SK-N-SH (cell line): ENCODE data around the gene ROMO1. TPM values are rescaled to one million over a fixed set of nuclear protein-coding genes. Genes with fewer than 3 reads are reported as not detected.

Source experiments
- CTCF ChIA-PET: fragments of 300-600, 350-600 bp; formaldehyde crosslinking; extraction: SDS; loops from one replicate; lab custom pipeline; 2021; lab: Yijun Ruan, JAX
- POLR2A ChIA-PET: fragments of 350-600 bp; sonication (Branson Sonifier 250); formaldehyde crosslinking; extraction: SDS; loops from one replicate; lab custom pipeline; 2020; ENCODE audit warnings: antibody characterized with exemption, inconsistent platforms; lab: Yijun Ruan, JAX
- DNase-seq: peaks from one replicate; pipeline ENCODE4 v3.0.0; 2012
- H2AFZ ChIP-seq: fragments of 200-600 bp; sonication (generic); 2 replicates; pipeline ENCODE4 v1.8.1; 2016; ENCODE audit warnings: antibody characterized with exemption, mild to moderate bottlenecking, low read depth
- H3F3A ChIP-seq: fragments of 200-600 bp; sonication (generic); replicated peaks from 2 replicates; pipeline ENCODE3; 2016; ENCODE audit warnings: antibody characterized with exemption, mild to moderate bottlenecking; ENCODE audit not compliant: insufficient read depth
- H3K27ac ChIP-seq, 2 experiments: fragments of 200-500 bp in 1 of 2; fragments of 200-600 bp in 1 of 2; sonication (Bioruptor generic) in 1 of 2; sonication (generic), shearing (Covaris generic) in 1 of 2; 2 replicates each; pipeline versions ENCODE4 v1.5.1 to v1.6.1; 2014 to 2016; ENCODE audit warnings: low read depth in 2 of 2, inconsistent platforms in 1 of 2, low read length in 1 of 2, mild to moderate bottlenecking in 1 of 2, mixed read lengths in 1 of 2
- H3K27me3 ChIP-seq: fragments of 200-600 bp; sonication (generic), shearing (Covaris generic); 2 replicates; pipeline ENCODE4 v1.6.1; 2016; ENCODE audit warnings: mixed run types; ENCODE audit not compliant: insufficient read depth
- H3K36me3 ChIP-seq, 2 experiments: fragments of 200-500 bp in 1 of 2; fragments of 200-600 bp in 1 of 2; sonication (Bioruptor generic) in 1 of 2; sonication (generic) in 1 of 2; replicated peaks in 1 of 2; 2 replicates each; pipeline versions ENCODE3 to v1.5.1; 2014 to 2016; ENCODE audit warnings: low read length in 1 of 2, mild to moderate bottlenecking in 1 of 2; ENCODE audit not compliant: insufficient read depth in 2 of 2, control insufficient read depth in 1 of 2
- H3K4me1 ChIP-seq, 2 experiments: fragments of 200-500 bp in 1 of 2; fragments of 200-600 bp in 1 of 2; sonication (Bioruptor generic) in 1 of 2; sonication (generic), shearing (Covaris generic) in 1 of 2; 2 replicates each; pipeline versions ENCODE4 v1.5.1 to v1.6.1; 2014 to 2016; ENCODE audit warnings: low read depth in 1 of 2, low read length in 1 of 2, mixed run types in 1 of 2; ENCODE audit not compliant: insufficient read depth in 2 of 2, control insufficient read depth in 1 of 2
- H3K4me2 ChIP-seq: fragments of 200-600 bp; sonication (generic), shearing (Covaris generic); 2 replicates; pipeline ENCODE4 v1.6.1; 2017; ENCODE audit warnings: mixed run types
- H3K4me3 ChIP-seq, 2 experiments: fragments of 200-500 bp in 1 of 2; fragments of 200-600 bp in 1 of 2; sonication (Bioruptor generic) in 1 of 2; sonication (generic), shearing (Covaris generic) in 1 of 2; 2 replicates each; pipeline versions ENCODE4 v1.5.1 to v1.8.1; 2014 to 2016; ENCODE audit warnings: low read depth in 2 of 2, inconsistent platforms in 1 of 2, low read length in 1 of 2, mild to moderate bottlenecking in 1 of 2, mixed read lengths in 1 of 2, moderate library complexity in 1 of 2
- H3K79me2 ChIP-seq: fragments of 200-600 bp; sonication (generic); 2 replicates; pipeline ENCODE4 v1.8.1; 2017; ENCODE audit warnings: mild to moderate bottlenecking; ENCODE audit not compliant: insufficient read depth
- H3K9ac ChIP-seq: fragments of 200-600 bp; sonication (generic); 2 replicates; pipeline ENCODE4 v1.6.1; 2017; ENCODE audit warnings: mixed run types
- H3K9me2 ChIP-seq: fragments of 200-600 bp; sonication (generic); 2 replicates; pipeline ENCODE4 v1.6.1; 2017; ENCODE audit warnings: mixed run types
- H3K9me3 ChIP-seq: fragments of 200-600 bp; sonication (generic); 2 replicates; pipeline ENCODE4 v1.6.1; 2017; ENCODE audit warnings: mixed run types, mild to moderate bottlenecking, moderate library complexity
- H4K20me1 ChIP-seq: fragments of 200-600 bp; sonication (generic); 2 replicates; pipeline ENCODE4 v1.6.1; 2017; ENCODE audit warnings: mild to moderate bottlenecking, mixed run types; ENCODE audit not compliant: insufficient read depth
- CHD2 ChIP-seq: fragments of 150-350 bp; IDR thresholded peaks from 2 replicates; pipeline ENCODE4 v1.6.1; 2018; ENCODE audit warnings: low read length; ENCODE audit not compliant: partially characterized antibody
- EP300 ChIP-seq, 2 experiments: IDR thresholded peaks; 2 replicates each; pipeline versions ENCODE4 v1.4.0 to v1.6.1; 2012; ENCODE audit warnings: borderline replicate concordance in 1 of 2, low read depth in 1 of 2, low read length in 1 of 2
- FOSL2 ChIP-seq: IDR thresholded peaks from 2 replicates; pipeline ENCODE4 v1.4.0; 2012; ENCODE audit warnings: low read depth, mild to moderate bottlenecking, moderate library complexity, borderline replicate concordance
- FOXM1 ChIP-seq: IDR thresholded peaks from 2 replicates; pipeline ENCODE4 v1.4.0; 2012; ENCODE audit warnings: low read depth, mild to moderate bottlenecking
- MXI1 ChIP-seq: IDR thresholded peaks from 2 replicates; pipeline ENCODE4 v1.6.1; 2012; ENCODE audit warnings: mild to moderate bottlenecking, low read depth, low read length, improper control_type of control experiment
- NFIC ChIP-seq: IDR thresholded peaks from 2 replicates; pipeline ENCODE4 v1.4.0; 2012; ENCODE audit warnings: borderline replicate concordance
- RAD21 ChIP-seq: IDR thresholded peaks from 2 replicates; pipeline ENCODE4 v1.6.1; 2012; ENCODE audit warnings: mild to moderate bottlenecking, low read length
- RCOR1 ChIP-seq: fragments of 150-350 bp; IDR thresholded peaks from 2 replicates; pipeline ENCODE4 v1.6.1; 2017; ENCODE audit warnings: antibody characterized with exemption, low read length
- REST ChIP-seq: IDR thresholded peaks from 2 replicates; pipeline ENCODE4 v1.6.1; 2012; ENCODE audit warnings: mild to moderate bottlenecking, low read depth, low read length, moderate library complexity
- SMC3 ChIP-seq: IDR thresholded peaks from 2 replicates; pipeline ENCODE4 v1.6.1; 2012; ENCODE audit warnings: low read depth, low read length, improper control_type of control experiment
- TAF1 ChIP-seq: IDR thresholded peaks from 2 replicates; pipeline ENCODE4 v1.6.1; 2012; ENCODE audit warnings: low read depth, mild to moderate bottlenecking, low read length, moderate library complexity, borderline replicate concordance
- ZBTB33 ChIP-seq: IDR thresholded peaks from 2 replicates; pipeline ENCODE4 v1.4.0; 2012; ENCODE audit warnings: low read depth, borderline replicate concordance
- WGBS: methylation state at CpG from one replicate; pipeline ENCODE4 v1.1.6; 2017; ENCODE audit warnings: low lambda C conversion rate; 5-methylcytosine and 5-hydroxymethylcytosine counted together
- polyA plus RNA-seq, 3 experiments: library from polyadenylated mRNA; depleted of rRNA; stranded (reverse); fragments of >200 nt; gene quantifications; 2 replicates each; pipeline ENCODE4 v1.2.3, GENCODE V29; 2012
- TF ChIP-seq, protein P1 (sequence below): fragments of 150-350 bp; IDR thresholded peaks from 2 replicates; pipeline ENCODE4 v1.6.1; 2017; ENCODE audit warnings: antibody characterized with exemption, low read length, low read depth, borderline replicate concordance
- TF ChIP-seq, protein P2 (sequence below): IDR thresholded peaks from 2 replicates; pipeline ENCODE4 v1.4.0; 2012; ENCODE audit warnings: low read depth
- TF ChIP-seq, protein P3 (sequence below): IDR thresholded peaks from 2 replicates; pipeline ENCODE4; 2012

ROMO1 gene
- polyA plus RNA-seq, 1 of the 3 experiments (the other 2 are of a cell fraction): 1,273 TPM

DNA sequence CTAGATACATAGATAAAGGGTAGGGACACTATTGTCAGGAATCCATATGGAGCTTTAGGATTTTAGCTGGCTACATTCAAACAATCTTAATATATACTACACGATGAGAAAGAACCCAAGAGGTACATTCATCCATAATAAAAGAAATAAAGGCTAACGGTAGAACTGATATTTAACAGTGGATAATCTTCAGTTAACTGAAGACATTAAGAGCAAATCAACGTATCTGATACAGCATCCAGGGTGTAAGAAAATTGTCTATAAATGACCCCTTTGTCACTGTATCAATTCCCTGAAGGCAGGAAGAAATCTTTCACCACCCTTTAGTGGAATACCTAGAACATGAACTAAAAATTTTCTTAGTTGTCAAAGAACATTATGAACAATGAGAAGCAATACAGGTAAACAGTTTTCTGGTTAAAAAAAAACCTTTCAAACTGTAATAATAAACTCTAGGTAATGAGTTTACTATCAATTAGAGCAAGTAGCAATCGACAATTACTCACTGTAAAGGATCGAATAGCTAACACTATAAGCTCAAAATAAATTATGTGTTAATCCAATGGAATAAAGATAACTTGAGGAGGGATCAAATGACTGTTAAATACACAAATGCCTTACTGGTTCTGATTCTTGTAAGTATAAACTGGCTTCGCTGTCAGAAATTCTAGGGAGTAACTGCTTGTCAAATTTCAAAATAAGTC is 11.8 kb downstream of the ROMO1 start:
- Histone ChIP-seq H3F3A (peaks cover 91% of the 10 kb centered on the region), H3K79me2 (peaks cover 96% of the 10 kb centered on the region), H4K20me1 (peaks cover 85% of the 10 kb centered on the region), H3K36me3 (peaks cover 93 to 100% of the 10 kb centered on the region in 2 experiments), H3K27ac (peak overlapping the region in 1 of 2 experiments; percentile 42; a peak in 1 of 4 replicates), H3K9me2 (no peaks in the 10 kb centered on the region), H3K9ac (no peak overlapping the region), H3K9me3 (no peaks in the 10 kb centered on the region), H3K4me3 (no peak overlapping the region), H3K4me1 (peaks cover 0 to 21% of the 10 kb centered on the region in 2 experiments; a peak in 3 of 4 replicates), H2AFZ (no peak overlapping the region), H3K4me2 (no peak overlapping the region), H3K27me3 (no peaks in the 10 kb centered on the region)
- no peak for DNase-seq
- 87% methylated on average over 6 of the region's 6 CpGs for WGBS
- ChIA-PET POLR2A (interaction anchor here (1.2 kb wide), 1 partner anchor 9 kb away, joined by 3 read pairs; no protein-coding TSS in a partner anchor), CTCF (interaction anchor here (1.0 to 4.3 kb wide), 3 partner anchors 11 to 31 kb away, joined by 3 to 18 read pairs (median 4); partner anchors contain the start of genes NFS1, RBM39 and ROMO1)
- TF ChIP-seq SMC3 (no peak), NFIC (no peak), FOXM1 (no peak), TAF1 (no peak), FOSL2 (no peak), EP300 (IDR thresholded peaks at IDR 0.05; ENCODE audit: borderline replicate concordance in 1 of 2, low read depth in 1 of 2, low read length in 1 of 2) (no peak), MXI1 (no peak)
- TF ChIP-seq, protein P1, sequence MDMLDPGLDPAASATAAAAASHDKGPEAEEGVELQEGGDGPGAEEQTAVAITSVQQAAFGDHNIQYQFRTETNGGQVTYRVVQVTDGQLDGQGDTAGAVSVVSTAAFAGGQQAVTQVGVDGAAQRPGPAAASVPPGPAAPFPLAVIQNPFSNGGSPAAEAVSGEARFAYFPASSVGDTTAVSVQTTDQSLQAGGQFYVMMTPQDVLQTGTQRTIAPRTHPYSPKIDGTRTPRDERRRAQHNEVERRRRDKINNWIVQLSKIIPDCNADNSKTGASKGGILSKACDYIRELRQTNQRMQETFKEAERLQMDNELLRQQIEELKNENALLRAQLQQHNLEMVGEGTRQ: no peak

DNA sequence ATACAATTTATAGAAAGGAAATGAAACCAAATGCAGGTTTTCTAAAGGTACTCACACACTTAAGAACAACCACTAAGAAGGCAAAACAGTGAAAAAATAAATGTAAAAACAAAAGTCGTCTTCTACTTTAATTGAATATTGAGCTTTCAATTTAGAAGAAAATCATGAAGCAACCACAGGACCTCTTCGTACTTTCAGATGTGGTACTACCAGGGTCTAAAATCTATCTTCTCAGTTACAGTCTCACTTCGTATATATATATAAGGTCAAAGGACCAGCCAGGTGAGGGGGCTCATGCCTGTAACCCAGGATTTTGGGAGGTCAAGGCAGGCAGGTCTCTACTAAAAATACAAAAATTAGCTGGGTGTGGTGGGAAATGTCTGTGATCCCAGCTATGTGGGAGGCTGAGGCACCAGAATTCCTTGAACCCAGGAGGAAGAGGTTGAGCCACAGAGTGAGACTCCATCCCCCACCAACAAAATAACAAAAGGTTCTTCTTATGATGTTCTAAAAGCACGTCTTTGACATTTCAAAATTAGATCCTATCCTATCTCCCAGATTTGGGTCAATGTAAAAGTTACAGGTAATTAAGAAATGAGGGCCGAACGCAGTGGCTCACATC is 12.5 kb downstream of the ROMO1 start:
- H3K4me3 ChIP-seq: no peak overlapping the region
- H3K9me2 ChIP-seq: no peaks in the 10 kb centered on the region
- H3K9ac ChIP-seq: no peak overlapping the region
- no peak overlapping the region for H2AFZ ChIP-seq
- H4K20me1 ChIP-seq: peaks cover 85% of the 10 kb centered on the region
- H3K27ac ChIP-seq: no peak overlapping the region; a peak in 1 of 4 replicates
- H3F3A ChIP-seq: peaks cover 90% of the 10 kb centered on the region
- no peaks in the 10 kb centered on the region for H3K27me3 ChIP-seq
- ChIA-PET POLR2A (interaction anchor here (1.2 kb wide), 1 partner anchor 8 kb away, joined by 3 read pairs; no protein-coding TSS in a partner anchor), CTCF (interaction anchor here (0.7 to 4.3 kb wide), 4 partner anchors 12 to 30 kb away, joined by 3 to 18 read pairs (median 4); partner anchors contain the start of genes NFS1, RBM39 and ROMO1)
- H3K4me2 ChIP-seq: no peak overlapping the region
- peaks cover 96% of the 10 kb centered on the region for H3K79me2 ChIP-seq
- H3K36me3 ChIP-seq: peaks cover 93 to 100% of the 10 kb centered on the region in 2 experiments
- 96% methylated on average over 6 of the region's 6 CpGs for WGBS
- peaks cover 0 to 21% of the 10 kb centered on the region in 2 experiments; a peak in 3 of 4 replicates for H3K4me1 ChIP-seq
- no peak for DNase-seq
- H3K9me3 ChIP-seq: no peaks in the 10 kb centered on the region
- TF ChIP-seq ZBTB33: no peak
- TF ChIP-seq, protein P2, sequence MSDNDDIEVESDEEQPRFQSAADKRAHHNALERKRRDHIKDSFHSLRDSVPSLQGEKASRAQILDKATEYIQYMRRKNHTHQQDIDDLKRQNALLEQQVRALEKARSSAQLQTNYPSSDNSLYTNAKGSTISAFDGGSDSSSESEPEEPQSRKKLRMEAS: no peak
- no peak for TF ChIP-seq NFIC
- TF ChIP-seq, protein P3, sequence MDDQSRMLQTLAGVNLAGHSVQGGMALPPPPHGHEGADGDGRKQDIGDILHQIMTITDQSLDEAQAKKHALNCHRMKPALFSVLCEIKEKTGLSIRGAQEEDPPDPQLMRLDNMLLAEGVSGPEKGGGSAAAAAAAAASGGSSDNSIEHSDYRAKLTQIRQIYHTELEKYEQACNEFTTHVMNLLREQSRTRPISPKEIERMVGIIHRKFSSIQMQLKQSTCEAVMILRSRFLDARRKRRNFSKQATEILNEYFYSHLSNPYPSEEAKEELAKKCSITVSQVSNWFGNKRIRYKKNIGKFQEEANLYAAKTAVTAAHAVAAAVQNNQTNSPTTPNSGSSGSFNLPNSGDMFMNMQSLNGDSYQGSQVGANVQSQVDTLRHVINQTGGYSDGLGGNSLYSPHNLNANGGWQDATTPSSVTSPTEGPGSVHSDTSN: no peak
- no peak for TF ChIP-seq REST
- no peak for TF ChIP-seq RCOR1
- no peak for TF ChIP-seq CHD2
- TF ChIP-seq RAD21: no peak
- TF ChIP-seq, protein P1: no peak
